DMS 273 (cell line): ENCODE measurements around the gene KRT10.
A peak's percentile ranks its signal among the peaks of the same experiment; 100 is the strongest.
"Not testable (repeated sequence)": the region's sequence is repeated elsewhere in the genome, so short reads cannot be mapped to it uniquely, and the experiment has no call there.

ENCODE experiments used
- DNase-seq: peaks from one replicate; lab custom pipeline; 2025; ENCODE audit not compliant: unreplicated experiment; lab: John Stamatoyannopoulos, UW

KRT10 gene

GRCh38 chr17:40833882-40834281 lies 11.5 kb upstream of the KRT10 start:
- DNase-seq: no peak

DNA sequence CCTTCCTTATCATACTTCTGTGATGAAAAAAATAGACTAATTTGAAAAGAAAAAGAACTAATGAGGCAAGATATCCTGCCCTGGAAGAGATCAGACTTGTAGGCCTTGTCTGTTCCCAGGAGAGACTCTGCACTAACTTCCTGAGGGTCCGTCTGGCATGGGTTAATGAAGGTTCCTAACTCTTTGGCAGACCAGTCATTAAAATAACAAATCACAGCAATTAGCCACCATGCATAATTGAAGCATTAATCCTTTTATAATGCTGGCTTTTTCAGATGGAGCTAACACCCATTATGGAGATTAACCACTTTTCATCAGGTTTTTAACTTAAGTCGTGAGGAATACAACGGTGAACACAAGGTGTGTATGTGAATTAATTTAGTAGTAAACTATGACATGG lies 10.4 kb upstream of the KRT10 start:
- no peak for DNase-seq

DNA sequence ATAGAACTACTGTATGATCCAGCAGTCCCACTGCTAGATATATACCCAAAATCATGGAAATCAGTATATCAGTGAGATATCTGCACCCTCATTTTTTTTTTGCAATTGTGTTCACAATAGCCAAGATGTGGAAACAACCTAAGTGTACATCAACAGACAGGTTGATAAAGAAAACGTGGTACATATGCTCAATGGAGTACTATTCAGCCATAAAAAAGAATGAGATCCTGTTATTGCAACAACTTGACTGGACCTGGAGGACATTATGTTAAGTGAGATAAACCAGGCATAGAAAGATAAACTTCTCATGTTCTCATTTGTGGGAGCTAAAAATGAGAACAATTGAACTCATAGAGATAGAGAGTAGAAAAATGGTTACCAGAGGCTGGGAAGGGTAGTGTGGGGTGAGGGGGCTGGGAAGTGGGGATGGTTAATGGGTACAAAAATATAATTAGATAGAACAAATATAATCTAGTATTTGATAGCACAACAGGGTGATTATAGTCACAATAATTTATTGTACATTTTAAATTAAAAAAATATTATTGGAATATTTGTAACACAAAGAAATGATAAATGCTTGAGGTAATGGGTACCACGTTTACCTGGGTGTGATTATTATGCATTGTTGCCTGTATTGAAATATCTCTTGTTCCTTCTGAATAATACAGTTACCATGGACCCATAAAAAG lies 7.8 kb upstream of the KRT10 start:
- no peak for DNase-seq

- DNase-seq: no peak
Observed at GRCh38 chr17:40828454-40829044, 6.1 kb upstream of the KRT10 start.

GRCh38 chr17:40827746-40828453 lies 5.5 kb upstream of the KRT10 start:
- no peak for DNase-seq

GRCh38 chr17:40825599-40825998 lies 3.2 kb upstream of the KRT10 start:
- no peak for DNase-seq

- peak; percentile 19 for DNase-seq
Observed at GRCh38 chr17:40824015-40824832, 1.8 kb upstream of the KRT10 start.

DNA sequence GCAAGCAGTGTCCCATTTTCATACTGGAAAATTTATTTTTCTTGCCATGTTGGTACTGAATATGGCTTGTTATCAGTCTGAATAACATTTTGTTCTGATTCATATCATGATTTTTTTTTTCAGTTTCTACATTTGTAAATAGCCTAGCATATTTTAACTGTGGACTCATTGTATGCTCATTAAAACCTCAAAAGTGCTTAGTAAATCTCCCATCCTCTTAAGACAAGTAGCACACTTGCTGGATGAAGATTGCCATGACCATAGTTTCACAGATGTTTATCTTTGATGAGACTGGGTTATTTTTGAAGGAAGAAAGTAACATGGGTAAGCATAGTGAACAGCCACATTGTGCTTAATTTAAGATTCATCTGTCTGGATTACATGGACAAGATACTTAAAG lies 878 bp downstream of the KRT10 start:
- no peak for DNase-seq

- no peak for DNase-seq
Observed at GRCh38 chr17:40820228-40820838, 2.1 kb downstream of the KRT10 start.

- peak; percentile 23 for DNase-seq
Observed at GRCh38 chr17:40819528-40820125, 2.8 kb downstream of the KRT10 start.

- DNase-seq: peak; percentile 91
Observed at GRCh38 chr17:40818733-40819527, 3.5 kb downstream of the KRT10 start.

- DNase-seq: no peak
Observed at GRCh38 chr17:40818343-40818732, 4.1 kb downstream of the KRT10 start.

DNA sequence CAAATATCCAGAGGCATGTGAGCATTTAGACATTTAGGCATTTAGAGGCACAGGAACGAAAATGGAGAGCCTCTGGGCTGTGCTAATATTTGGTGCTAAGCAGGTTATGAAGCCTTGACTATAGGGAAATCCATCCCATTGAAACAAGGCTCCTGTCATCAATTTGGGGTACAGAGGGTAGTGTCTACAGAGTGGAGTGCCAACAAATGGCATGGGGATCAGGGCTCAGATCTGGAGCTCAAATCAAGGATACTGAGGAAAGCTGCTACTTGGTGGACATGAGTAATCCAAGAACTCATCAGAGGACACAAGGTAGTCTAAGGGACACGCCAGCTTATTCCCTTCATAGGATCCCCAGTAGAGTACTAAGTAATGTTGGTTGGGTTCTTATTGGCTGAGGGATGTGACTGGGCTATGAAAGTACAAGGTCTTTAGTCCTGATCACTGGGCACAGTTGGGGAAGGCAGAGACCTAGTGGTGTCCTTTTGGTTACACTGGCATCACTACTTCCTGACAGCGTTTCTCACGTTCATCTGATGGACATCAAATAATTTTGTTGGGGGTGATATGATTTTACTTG lies 5.2 kb downstream of the KRT10 start:
- no peak for DNase-seq

DNA sequence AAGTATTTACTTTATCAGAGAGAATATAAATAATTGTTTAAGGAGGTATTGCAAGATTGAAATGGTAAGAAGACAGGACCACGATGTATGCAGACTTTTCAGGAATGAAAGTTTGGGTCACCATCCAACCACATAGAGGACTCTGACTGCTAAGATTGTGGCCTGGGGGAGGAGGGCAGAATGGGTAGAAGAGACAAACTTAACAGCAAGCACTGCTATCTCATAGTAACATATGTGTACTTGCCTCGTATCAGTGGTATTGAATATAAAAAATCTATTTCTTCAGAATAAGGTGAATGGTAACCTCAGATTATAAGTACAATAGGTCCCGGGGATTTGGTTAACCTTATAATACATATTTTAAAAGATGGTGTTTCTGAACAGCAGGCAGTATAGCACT lies 5.8 kb downstream of the KRT10 start:
- DNase-seq: no peak

- DNase-seq: no peak
Observed at GRCh38 chr17:40815381-40815780, 7.0 kb downstream of the KRT10 start.

- DNase-seq: not testable (repeated sequence)
Observed at GRCh38 chr17:40814657-40815056, 7.8 kb downstream of the KRT10 start.

DNA sequence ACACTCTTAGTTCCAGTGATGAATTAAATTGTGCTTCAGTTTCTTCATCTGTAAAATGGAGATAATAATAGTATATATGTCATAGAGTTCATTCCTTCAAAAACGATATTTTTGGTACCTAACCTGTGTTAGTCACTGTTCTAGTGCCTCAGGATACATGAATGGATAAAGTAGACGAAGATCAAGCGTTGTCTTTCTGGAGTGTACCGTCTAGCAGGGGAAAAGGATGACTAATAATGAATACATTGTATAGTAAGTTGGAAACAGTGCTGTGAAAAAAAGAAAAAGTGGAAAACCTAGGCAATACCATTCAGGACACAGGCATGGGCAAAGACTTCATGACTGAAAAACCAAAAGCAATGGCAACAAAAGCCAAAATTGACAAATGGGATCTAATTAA lies 8.6 kb downstream of the KRT10 start:
- no peak for DNase-seq

DNA sequence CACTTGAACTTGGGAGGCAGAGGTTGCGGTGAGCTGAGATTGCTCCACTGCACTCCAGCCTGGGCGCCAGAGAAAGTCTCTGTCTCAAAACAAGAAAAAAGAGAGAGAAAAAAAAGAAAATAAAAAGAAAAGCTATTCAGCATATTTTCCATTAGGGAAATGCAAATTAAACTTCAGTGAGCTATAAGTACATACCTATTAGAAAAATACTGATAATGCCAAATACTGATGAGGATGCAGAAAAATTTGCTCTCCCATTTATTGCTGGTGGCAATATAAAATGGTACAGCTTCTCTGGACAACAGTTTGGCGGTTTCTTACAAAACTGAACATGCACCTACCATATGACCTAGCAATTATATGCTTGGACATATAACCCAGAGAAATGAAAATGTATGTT lies 9.8 kb downstream of the KRT10 start:
- DNase-seq: no peak

- DNase-seq: no peak
Observed at GRCh38 chr17:40810494-40810893, 11.9 kb downstream of the KRT10 start.
